BE2C (cell line): ENCODE results near the gene FIBP. TPM values are rescaled to one million over a fixed set of nuclear protein-coding genes. Genes with fewer than 3 reads are reported as not detected.
A peak's percentile ranks its signal among the peaks of the same experiment; 100 is the strongest.

ENCODE experiments used
- DNase-seq: peaks from one replicate; pipeline ENCODE4 v3.0.0-alpha.2; 2020
- H3K27me3 ChIP-seq: fragments of 250-450 bp; sonication (Bioruptor Pico); 2 replicates; pipeline ENCODE4 v1.5.1; 2020; ENCODE audit warnings: mild to moderate bottlenecking
- H3K36me3 ChIP-seq: fragments of 250-450 bp; sonication (Bioruptor Pico); 2 replicates; pipeline ENCODE4 v1.5.1; 2020; ENCODE audit warnings: mild to moderate bottlenecking
- H3K4me1 ChIP-seq: fragments of 250-450 bp; sonication (Bioruptor Pico); 2 replicates; pipeline ENCODE4 v1.5.1; 2020
- H3K4me3 ChIP-seq: 2 replicates; pipeline ENCODE4 v1.5.1; 2011; ENCODE audit warnings: low read depth, low read length
- H3K9me3 ChIP-seq: fragments of 250-450 bp; sonication (Bioruptor Pico); 2 replicates; pipeline ENCODE4 v1.5.1; 2020
- polyA plus RNA-seq: library from polyadenylated mRNA; unstranded; fragments of >200 nt; gene quantifications from one replicate; pipeline ENCODE4 v1.2.1, GENCODE V29; 2012; ENCODE audit warnings: low read depth, missing spikeins; ENCODE audit not compliant: insufficient read length, insufficient read depth
- TF ChIP-seq, protein P1 (sequence below): IDR thresholded peaks from 2 replicates; pipeline ENCODE4 v1.5.1; 2012; ENCODE audit warnings: mild to moderate bottlenecking, low read depth, low read length

The FIBP gene
- polyA plus RNA-seq, result 385 TPM

DNA sequence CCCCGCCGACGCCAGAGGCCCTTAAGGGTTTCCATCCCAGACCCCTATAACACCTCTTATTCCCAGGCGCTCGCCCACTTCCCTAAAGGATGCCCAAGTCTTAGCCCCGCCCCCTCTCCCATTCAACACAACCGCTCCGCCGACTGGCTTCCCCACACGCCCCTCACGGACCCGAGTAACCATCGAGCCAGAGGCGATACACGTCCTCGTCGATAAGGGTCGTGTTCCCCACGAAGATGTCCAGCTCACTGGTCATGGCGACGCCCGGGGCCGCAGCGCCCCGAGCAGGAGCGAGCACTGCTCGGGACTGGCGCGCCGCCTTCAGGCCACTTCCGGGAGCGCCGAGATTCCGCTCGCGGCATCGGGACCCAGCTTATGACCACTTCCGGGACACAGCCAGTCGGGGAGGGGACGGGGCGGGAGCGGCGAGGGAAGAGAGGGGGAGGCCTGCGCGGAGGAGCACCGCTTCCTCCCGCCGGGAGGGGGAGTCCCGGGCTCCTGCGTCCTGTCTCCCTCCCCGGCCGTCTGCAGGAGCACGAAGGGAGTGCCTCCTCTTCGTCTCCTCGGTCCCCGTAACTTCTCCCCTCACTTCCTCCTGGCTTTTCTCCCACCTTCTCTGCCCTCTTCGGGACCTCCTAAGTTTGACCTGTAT is at the start of gene FIBP:
Gene FIBP, minus strand, starts transcription at position 309 of the 652 bp plus-strand sequence. Its CDS starts 53 bp downstream, at position 256.
- Histone ChIP-seq H3K4me3 (peak within 1 kb of the TSS; percentile 77), H3K9me3 (no peaks in the 10 kb centered on the region), H3K4me1 (peaks cover 8% of the 10 kb centered on the region), H3K36me3 (peaks cover 28% of the 10 kb centered on the region), H3K27me3 (no peaks in the 10 kb centered on the region)
- TF ChIP-seq, protein P1, sequence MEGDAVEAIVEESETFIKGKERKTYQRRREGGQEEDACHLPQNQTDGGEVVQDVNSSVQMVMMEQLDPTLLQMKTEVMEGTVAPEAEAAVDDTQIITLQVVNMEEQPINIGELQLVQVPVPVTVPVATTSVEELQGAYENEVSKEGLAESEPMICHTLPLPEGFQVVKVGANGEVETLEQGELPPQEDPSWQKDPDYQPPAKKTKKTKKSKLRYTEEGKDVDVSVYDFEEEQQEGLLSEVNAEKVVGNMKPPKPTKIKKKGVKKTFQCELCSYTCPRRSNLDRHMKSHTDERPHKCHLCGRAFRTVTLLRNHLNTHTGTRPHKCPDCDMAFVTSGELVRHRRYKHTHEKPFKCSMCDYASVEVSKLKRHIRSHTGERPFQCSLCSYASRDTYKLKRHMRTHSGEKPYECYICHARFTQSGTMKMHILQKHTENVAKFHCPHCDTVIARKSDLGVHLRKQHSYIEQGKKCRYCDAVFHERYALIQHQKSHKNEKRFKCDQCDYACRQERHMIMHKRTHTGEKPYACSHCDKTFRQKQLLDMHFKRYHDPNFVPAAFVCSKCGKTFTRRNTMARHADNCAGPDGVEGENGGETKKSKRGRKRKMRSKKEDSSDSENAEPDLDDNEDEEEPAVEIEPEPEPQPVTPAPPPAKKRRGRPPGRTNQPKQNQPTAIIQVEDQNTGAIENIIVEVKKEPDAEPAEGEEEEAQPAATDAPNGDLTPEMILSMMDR, result peak; percentile 68
- DNase-seq, result peak; percentile 99

DNA sequence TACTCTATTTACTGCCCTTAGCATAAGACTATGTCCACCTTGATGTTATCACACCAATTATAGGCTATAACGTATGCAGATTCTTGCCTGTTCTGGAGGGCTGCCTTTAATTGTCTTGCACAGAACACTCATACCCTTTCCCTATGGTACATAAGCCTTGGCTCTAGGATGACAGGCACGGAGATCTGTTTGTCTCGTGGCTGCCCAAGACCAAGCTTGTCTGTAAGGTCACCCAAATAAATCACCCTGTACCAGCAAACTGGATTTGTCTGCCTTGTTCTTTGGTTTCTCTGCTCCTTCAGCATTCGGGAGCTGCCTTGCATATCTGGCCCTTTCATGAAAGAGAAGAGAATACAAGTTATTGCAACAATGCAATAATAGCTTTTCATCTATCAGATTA is 49.5 kb upstream of the FIBP start:
- no peaks in the 10 kb centered on the region for H3K27me3 ChIP-seq
- no peak for DNase-seq
- TF ChIP-seq, protein P1, result no peak
- no peaks in the 10 kb centered on the region for H3K9me3 ChIP-seq
- H3K4me3 ChIP-seq, result no peak overlapping the region
- no peaks in the 10 kb centered on the region for H3K36me3 ChIP-seq
- no peaks in the 10 kb centered on the region for H3K4me1 ChIP-seq

DNA sequence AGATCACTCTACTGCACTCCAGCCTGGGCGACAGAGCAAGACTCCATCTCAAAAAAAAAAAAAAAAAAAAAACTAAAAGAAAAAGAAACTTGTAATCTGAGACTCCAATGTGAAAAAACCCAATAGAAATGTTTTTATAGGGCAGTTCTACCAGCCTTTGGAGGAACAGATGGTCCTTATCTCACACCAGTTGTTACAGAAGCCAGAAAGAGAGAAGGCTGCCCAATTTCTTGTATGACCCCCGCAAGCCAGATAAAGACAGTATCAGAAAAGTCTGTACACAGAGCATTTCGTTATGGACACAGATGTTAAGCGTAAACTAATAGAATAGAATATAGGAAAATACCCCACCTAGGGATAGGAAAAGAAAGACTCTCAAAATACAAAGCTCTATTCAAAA is 45.7 kb upstream of the FIBP start:
- no peaks in the 10 kb centered on the region for H3K9me3 ChIP-seq
- TF ChIP-seq, protein P1, result no peak
- no peak overlapping the region for H3K4me3 ChIP-seq
- no peak for DNase-seq
- no peaks in the 10 kb centered on the region for H3K4me1 ChIP-seq
- no peaks in the 10 kb centered on the region for H3K36me3 ChIP-seq
- no peaks in the 10 kb centered on the region for H3K27me3 ChIP-seq

DNA sequence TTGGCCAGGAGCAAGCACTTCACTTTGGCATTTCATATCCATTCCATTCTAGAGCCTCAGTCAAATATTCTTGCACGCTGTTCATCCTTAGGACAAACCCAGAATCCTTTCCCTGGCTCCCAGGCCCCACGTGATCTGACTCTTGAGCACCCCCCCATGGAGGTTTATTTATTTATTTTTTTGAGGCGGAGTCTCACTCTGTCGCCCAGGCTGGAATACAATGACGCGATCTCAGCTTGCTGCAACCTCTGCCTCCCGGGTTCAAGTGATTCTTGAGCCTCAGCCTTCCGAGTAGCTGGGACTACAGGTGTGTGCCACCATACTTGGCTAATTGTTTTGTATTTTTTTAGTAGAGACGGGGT is 44.3 kb upstream of the FIBP start:
- DNase-seq, result no peak
- Histone ChIP-seq H3K4me1 (no peaks in the 10 kb centered on the region), H3K27me3 (no peaks in the 10 kb centered on the region), H3K9me3 (no peaks in the 10 kb centered on the region), H3K4me3 (no peak overlapping the region), H3K36me3 (no peaks in the 10 kb centered on the region)
- TF ChIP-seq, protein P1, result 0 out of 2 replicates have a peak, but pooled peaks have one; percentile 3

DNA sequence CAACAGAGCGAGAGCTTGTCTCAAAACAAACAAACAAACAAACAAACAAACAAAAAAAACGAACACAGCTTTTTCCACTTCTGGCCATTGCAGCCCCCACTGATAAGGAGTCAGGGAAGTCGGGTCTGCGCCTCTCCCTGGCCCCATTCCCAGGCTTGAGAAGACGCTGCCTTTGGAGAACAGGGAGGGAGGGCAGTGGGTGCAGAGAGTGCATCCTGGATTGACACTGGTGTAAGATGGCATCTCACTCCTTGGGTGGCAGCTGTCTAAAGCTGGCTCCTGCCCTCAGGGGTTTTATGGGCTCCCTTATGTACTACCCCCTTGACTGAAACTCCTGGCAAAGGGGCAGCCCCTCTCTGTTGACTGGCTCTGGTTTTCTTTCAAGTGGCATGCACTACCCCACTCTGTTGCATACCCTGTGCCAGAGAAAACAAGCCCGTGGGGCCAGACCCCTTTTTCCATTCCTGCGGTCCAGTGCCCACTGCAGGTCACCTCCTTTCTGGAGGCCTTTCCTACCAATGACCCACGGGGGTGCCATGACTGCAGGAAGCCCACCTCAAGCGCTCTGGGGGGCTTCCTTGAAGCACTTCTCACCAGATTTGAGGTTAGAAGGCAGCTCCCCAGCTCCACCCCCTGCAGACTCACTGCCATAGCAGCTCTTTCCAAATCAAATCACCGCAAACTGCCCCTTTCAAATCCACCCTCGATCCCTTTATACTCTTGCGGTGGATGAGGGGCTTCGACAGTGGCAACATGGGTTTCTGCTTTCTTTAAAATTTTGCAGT is 43.7 kb upstream of the FIBP start:
- Histone ChIP-seq H3K4me1 (no peaks in the 10 kb centered on the region), H3K36me3 (no peaks in the 10 kb centered on the region), H3K9me3 (no peaks in the 10 kb centered on the region), H3K4me3 (no peak overlapping the region), H3K27me3 (no peaks in the 10 kb centered on the region)
- no peak for DNase-seq
- TF ChIP-seq, protein P1, result no peak

DNA sequence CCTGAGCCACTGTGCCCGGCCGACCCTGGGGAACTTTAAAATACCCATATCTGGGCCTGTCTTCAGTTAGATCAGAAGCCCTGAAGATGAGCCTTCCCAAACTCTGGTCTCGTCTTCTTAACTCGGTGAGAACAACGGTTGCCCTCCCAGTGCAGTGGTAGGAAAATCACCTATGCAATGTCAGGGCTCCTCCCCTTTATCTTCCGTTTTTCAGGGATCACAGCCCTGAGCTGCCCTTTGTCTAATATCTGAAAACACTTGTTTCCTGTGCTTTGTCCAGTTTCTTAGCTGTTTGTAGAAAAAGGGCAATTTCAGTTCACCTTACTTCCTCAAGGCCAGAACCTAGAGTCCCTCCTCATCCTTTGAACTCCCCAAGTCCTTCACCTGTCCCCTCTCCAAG is 40.4 kb upstream of the FIBP start:
- DNase-seq, result no peak
- TF ChIP-seq, protein P1, result no peak
- H3K27me3 ChIP-seq, result no peaks in the 10 kb centered on the region
- H3K9me3 ChIP-seq, result no peaks in the 10 kb centered on the region
- no peaks in the 10 kb centered on the region for H3K4me1 ChIP-seq
- no peak overlapping the region for H3K4me3 ChIP-seq
- no peaks in the 10 kb centered on the region for H3K36me3 ChIP-seq
